Measurements from ENCODE around the gene ARHGDIA.
"Not testable (repeated sequence)": the region's sequence is repeated elsewhere in the genome, so short reads cannot be mapped to it uniquely, and the experiment has no call there.

Gene ARHGDIA

GRCh38 chr17:81870981-81871386 is at the start of gene ARHGDIA:
ARHGDIA (minus strand) TSS chr17:81871337; CDS start chr17:81869930, 1,407 bp downstream.
- DNase-seq (ENCODE audit: low spot score) = no peak

- DNase-seq (ENCODE audit: low spot score) = no peak
These were observed 47.9 kb upstream of the ARHGDIA start for GRCh38 chr17:81918832-81919545.

- DNase-seq (ENCODE audit: low spot score) = not testable (repeated sequence)
These were observed 47.2 kb upstream of the ARHGDIA start for GRCh38 chr17:81918333-81918669.

- peak; percentile 97 for DNase-seq (ENCODE audit: low spot score)
These were observed 46.6 kb upstream of the ARHGDIA start, which contains the start of gene SIRT7 for GRCh38 chr17:81917565-81918332. SIRT7 (minus strand) TSS chr17:81918176; CDS start chr17:81918131, 45 bp downstream.

GRCh38 chr17:81916234-81917001 is 45.3 kb upstream of the ARHGDIA start:
- DNase-seq (ENCODE audit: low spot score) = peak; percentile 53

- no peak for DNase-seq (ENCODE audit: low spot score)
These were observed 44.2 kb upstream of the ARHGDIA start for GRCh38 chr17:81915331-81915730.

- DNase-seq (ENCODE audit: low spot score) = no peak
These were observed 43.1 kb upstream of the ARHGDIA start for GRCh38 chr17:81914103-81914850.

- no peak for DNase-seq (ENCODE audit: low spot score)
These were observed 42.4 kb upstream of the ARHGDIA start for GRCh38 chr17:81913394-81914102.

- DNase-seq (ENCODE audit: low spot score) = no peak
These were observed 41.5 kb upstream of the ARHGDIA start for GRCh38 chr17:81912441-81913309.

GRCh38 chr17:81911969-81912368 is 40.8 kb upstream of the ARHGDIA start:
- DNase-seq (ENCODE audit: low spot score) = no peak

GRCh38 chr17:81911277-81911961 is 40.3 kb upstream of the ARHGDIA start, which contains the start of gene PCYT2:
PCYT2 (minus strand) TSS chr17:81911399; CDS start chr17:81911355, 44 bp downstream.
- peak; percentile 99 for DNase-seq (ENCODE audit: low spot score)

- peak; percentile 53 for DNase-seq (ENCODE audit: low spot score)
These were observed 39.7 kb upstream of the ARHGDIA start for GRCh38 chr17:81910840-81911276.

GRCh38 chr17:81909966-81910839 is 39.1 kb upstream of the ARHGDIA start:
- no peak for DNase-seq (ENCODE audit: low spot score)

GRCh38 chr17:81909231-81909630 is 38.1 kb upstream of the ARHGDIA start:
- no peak for DNase-seq (ENCODE audit: low spot score)

GRCh38 chr17:81908793-81909192 is 37.7 kb upstream of the ARHGDIA start:
- DNase-seq (ENCODE audit: low spot score) = no peak

- no peak for DNase-seq (ENCODE audit: low spot score)
These were observed 36.3 kb upstream of the ARHGDIA start for GRCh38 chr17:81907219-81908145.

Data from AG20443 (cell line).